ENCODE data around the gene ULK4.

- TF ChIP-seq CTCF (IDR thresholded peaks at IDR 0.05): no peak
- no peak for TF ChIP-seq POLR2A (IDR thresholded peaks at IDR 0.05)
Measured at GRCh38 chr3:41742121-41742520, 219.8 kb downstream of the ULK4 start.
